Adipose tissue (tissue), 3 donors: ENCODE data around the gene CUEDC1. TPM values are rescaled to one million over a fixed set of nuclear protein-coding genes. Genes with fewer than 3 reads are reported as not detected.
A peak's percentile ranks its signal among the peaks of the same experiment; 100 is the strongest.

Experiments used
- H3K27ac ChIP-seq: one replicate; pipeline ENCODE4 v1.5.1; 2013; ENCODE audit warnings: low read depth, low read length
- WGBS, 3 donors: extraction: QIAGEN DNeasy Blood & Tissue Kit; methylation state at CpG; one replicate each; pipeline ENCODE4 v1.1.7; 2013; 5-methylcytosine and 5-hydroxymethylcytosine counted together
- polyA plus RNA-seq, 3 donors: library from polyadenylated mRNA; stranded (reverse); fragments of 200-250 nt; gene quantifications; one replicate each; pipeline ENCODE4 v1.2.3, GENCODE V29; 2013
- donor health status: healthy with polysubstance abuse.
- donor health status: Bipolar disorder and iron deficiency.
- donor health status: healthy.

The CUEDC1 gene
- polyA plus RNA-seq, 3 donors = 14.6 to 46.2 (median 23.0) TPM

DNA sequence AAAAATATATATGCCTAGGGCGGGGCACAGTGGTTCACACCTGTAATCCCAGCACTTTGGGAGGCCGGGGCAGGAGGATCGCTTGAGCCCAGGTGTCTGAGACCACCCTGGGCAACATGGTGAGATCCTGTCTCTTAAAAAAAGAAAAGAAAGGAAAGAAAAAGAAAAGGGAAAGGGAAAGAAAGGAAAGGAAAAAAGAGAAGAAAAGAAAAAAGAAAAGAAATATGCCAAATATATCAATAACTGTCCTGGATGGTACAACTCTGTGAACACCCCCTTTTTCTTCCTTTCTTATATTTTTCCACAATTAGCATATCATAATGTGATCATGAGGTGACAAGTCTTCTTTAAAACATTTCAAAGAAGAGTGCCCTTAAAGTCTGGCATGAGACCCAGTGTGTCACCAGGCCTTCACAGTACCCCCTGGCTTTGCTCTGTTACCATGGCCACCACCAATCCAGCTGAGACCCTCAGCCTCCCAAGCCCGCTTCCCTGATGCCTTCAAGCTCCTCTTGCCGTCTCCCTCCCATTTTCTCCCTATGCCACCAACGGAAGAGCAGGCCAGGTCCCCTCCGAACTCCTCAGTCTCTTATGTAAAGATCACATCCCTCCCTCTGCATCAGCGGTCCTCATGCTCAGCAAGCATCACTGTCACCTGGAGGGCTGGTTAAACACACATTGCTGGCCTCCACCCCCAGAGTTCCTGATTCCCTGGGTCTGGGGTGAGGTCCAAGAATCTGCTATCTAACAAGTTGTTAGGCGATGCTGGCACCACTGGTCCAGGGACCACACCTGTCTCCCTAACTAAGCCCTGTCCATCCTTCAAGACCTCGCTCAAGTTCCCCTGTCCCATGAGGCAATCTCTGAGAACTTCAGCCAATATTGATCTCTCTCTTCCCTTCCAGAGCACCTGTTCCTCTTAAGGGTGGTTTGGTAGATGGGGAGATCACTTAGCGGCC, 44.5 kb downstream of the CUEDC1 start:
- 86 to 97% (median 97%) methylated on average over 11 of the region's 11 CpGs for WGBS, 3 donors
- H3K27ac ChIP-seq = no peak overlapping the region

- WGBS, 3 donors = 87 to 90% (median 90%) methylated on average over 5 of the region's 5 CpGs
- H3K27ac ChIP-seq = no peak overlapping the region
These were observed 45.7 kb downstream of the CUEDC1 start for GRCh38 chr17:57909551-57909950.

DNA sequence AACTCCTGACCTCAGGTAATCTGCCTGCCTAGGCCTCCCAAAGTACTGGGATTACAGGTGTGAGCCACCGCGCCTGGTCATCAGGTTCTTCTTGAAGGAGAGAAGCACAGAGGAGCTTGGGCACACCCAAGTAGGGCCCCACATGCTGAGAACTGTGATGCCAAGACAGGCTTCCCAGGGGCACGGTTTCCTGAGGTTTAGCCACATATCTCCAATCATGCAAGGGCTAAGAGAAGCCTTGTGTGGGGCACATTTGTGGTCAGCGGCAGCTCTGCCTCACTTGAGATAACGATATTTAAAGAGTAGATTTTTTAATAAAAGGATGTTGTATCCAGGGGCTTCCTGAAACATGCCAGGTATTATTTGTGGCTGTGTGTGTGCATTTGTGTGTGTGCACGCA, 46.9 kb downstream of the CUEDC1 start:
- H3K27ac ChIP-seq = no peak overlapping the region
- WGBS, 3 donors = 60 to 89% (median 74%) methylated on average over 6 of the region's 6 CpGs

- 83 to 90% (median 85%) methylated on average over 7 of the region's 7 CpGs for WGBS, 3 donors
- no peak overlapping the region for H3K27ac ChIP-seq
These were observed 48.3 kb downstream of the CUEDC1 start for GRCh38 chr17:57906910-57907309.

DNA sequence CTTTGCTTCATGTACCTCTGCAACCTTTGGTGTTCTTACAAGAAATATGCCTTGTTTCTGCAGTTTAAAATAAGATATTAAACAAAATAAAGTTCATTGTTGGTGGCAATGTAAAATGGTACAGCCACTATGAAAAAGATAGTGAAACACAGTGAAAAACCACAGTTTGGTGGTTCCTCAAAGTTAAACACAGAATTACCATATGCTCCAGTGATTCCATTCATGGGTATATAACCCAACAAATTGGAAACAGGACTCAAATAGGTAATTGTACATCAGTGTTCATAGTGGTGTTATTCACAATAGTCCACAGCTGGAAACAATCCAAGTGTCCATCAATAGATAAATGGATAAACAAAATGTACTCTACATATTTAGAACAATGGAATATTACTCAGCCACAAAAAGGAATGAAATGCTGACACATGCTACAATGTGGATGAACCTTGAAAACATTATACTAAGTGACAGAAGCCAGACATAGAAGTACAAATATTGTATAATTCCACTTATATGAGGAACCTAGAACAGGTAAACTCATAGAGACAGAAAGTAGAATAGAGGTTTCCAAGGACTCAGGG, 49.2 kb downstream of the CUEDC1 start:
- no peak overlapping the region for H3K27ac ChIP-seq

DNA sequence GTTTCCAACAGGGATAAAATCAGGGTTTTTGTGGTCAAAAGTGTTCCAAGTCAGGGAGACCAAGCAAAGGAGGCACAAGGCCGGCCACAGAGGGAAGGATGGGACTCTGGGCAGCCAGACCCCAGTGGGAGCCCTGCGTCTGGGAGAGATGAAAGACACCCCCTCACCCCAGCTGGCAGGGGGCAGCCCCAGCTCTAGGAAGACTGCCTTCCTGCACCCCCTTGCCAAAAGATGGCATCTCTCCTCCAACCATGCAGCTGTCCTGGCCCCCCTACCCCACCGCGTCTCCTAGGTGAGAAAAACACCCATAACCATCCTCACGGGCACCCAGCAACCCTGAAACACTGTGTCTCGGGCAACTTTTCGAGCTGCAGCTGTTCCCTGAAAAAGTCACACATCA, 51.3 kb downstream of the CUEDC1 start:
- WGBS, 3 donors = 87 to 94% (median 90%) methylated on average over 7 of the region's 7 CpGs
- H3K27ac ChIP-seq = no peak overlapping the region

DNA sequence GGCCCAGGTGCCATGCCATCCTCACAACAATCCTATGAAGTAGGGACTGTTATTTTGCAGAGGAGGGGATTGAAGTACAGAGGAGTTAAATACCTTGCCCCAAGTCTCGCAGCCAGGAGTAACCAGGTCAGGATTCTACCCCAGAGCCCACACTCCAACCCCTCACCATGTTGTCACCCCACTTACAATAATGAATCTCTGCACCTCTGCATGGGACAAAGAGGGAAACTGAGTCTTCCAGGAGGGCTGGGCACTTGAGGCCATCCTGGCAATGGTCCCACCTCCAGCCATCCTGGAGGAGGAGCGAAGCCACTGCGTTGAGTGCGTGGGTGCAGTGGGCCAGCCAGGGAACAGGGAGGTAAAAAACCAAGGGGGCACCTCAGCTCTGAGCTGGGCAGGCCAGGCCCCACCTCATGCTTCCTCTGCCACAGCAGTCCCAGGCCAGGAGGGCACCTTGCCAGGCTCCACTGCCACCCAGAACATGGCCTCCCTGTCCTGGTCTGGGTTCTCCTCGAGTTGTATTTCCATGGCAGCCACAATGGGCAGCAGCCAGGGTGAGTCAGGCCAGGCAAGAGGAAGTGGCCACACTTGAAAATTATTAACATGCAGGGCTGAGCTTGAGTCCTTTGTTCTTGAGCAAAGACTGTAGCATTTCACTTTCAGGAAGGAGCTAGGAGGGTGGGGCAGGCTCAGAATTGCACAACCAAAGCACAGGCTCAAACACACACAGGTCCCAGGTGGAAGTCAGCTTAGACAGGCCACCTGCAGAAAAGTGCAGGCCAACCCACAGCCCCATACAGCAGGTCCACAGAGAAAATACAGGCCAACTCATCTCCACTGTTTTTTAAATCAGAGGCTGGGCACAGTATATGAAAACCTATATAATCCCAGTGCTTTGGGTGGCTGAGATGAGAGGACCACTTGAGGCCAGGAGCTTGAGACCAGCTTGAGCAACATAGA, 52.1 kb downstream of the CUEDC1 start:
- 55 to 66% (median 64%) methylated on average over 5 of the region's 5 CpGs for WGBS, 3 donors
- H3K27ac ChIP-seq = peak overlapping the region; percentile 60

DNA sequence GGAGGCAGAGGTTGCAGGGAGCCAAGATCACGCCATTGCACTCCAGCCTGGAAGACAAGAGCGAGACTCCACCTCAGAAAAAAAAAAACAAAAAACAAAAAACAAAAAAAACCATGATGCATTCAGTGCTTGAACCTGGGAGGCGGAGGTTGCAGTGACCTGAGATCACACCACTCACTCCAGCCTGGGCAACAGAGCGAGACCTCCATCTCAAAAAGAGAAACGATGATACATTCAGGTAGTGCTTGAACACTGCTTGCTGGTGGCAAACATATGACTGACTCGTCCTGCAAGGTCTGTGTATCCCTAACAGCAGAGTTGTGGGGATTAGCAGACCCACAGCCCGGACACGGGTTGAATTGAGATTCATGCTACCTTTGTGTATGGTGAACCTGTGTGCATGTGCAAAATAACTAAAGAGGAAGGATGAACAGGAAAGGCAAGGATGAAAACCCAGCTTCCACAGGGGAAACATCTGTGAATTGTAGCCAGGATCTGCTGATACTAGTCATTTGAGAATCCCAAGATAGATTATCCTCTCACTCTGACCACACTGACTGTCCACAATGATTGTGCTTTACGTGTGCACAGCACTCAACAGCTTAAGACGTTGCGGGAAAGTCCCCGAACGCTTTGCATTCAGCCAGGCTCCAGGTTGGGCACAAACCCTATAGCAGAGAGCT, 53.0 kb downstream of the CUEDC1 start:
- WGBS, 3 donors = 77 to 81% (median 79%) methylated on average over 13 of the region's 13 CpGs

GRCh38 chr17:57900991-57901743, 54.0 kb downstream of the CUEDC1 start:
- H3K27ac ChIP-seq = no peak overlapping the region
- 46 to 94% (median 84%) methylated on average over 6 of the region's 6 CpGs for WGBS, 3 donors

More for the DNA sequence above, 53.0 kb downstream of the CUEDC1 start:
- no peak overlapping the region for H3K27ac ChIP-seq

- H3K27ac ChIP-seq = no peak overlapping the region
- WGBS, 3 donors = 82 to 93% (median 84%) methylated on average over 4 of the region's 4 CpGs
These were observed 55.4 kb downstream of the CUEDC1 start for GRCh38 chr17:57899822-57900221.

DNA sequence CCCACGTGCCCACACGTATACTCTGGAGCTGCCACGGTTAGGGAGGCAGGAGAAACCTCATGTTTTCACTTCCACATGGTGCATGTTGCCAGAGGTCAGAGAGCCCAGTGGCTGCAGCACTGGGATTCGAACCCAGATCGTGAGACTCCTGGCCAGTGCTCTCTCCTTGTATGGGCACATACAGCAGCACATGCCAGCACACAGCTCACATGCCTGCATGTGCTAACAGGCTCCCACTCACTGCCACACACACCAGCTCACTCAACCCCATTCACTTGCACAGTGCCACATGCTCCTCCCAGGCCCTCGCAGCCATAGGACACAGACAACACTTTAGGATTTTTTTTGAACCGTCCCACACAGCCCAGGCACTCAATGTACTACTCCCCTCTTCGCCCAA, 55.8 kb downstream of the CUEDC1 start:
- H3K27ac ChIP-seq = no peak overlapping the region

GRCh38 chr17:57898487-57899311, 56.5 kb downstream of the CUEDC1 start:
- WGBS, 3 donors = 35 to 70% (median 58%) methylated on average over 8 to 9 of the region's 9 CpGs

More for the DNA sequence above, 55.8 kb downstream of the CUEDC1 start:
- 58 to 60% (median 59%) methylated on average over 8 of the region's 8 CpGs for WGBS, 3 donors

GRCh38 chr17:57895382-57896060, 59.7 kb downstream of the CUEDC1 start:
- 60 to 80% (median 72%) methylated on average over 8 of the region's 8 CpGs for WGBS, 3 donors
- no peak overlapping the region for H3K27ac ChIP-seq

More at GRCh38 chr17:57898487-57899311, 56.5 kb downstream of the CUEDC1 start:
- H3K27ac ChIP-seq = peak overlapping the region; percentile 1

DNA sequence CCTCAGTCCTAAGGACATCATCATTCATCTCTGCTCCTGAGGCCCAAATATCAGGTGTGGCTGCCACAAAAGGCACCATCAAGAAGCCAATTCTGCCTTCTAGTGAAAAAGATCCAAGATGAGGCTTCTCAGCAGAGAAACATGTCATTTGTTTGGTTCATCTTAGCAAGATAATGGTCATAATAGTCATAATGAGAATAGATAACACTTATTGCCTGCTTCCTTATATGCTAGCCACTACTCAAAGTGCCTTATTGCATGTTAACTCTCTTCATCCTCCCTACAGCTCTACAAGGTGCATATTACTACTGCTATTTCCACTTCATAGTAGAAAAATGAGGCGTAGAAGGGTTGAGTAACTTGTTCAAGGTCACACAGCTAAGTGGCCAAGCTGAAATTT, 60.4 kb downstream of the CUEDC1 start:
- 31 to 97% (median 86%) methylated on average over 1 of the region's 1 CpG for WGBS, 3 donors
- H3K27ac ChIP-seq = no peak overlapping the region

GRCh38 chr17:57892820-57893595, 62.2 kb downstream of the CUEDC1 start:
- peak overlapping the region; percentile 86 for H3K27ac ChIP-seq
- 2 to 21% (median 13%) methylated on average over 16 of the region's 16 CpGs for WGBS, 3 donors
